GM18909 (cell line): ENCODE data around the gene GUCY2F.
A peak's percentile ranks its signal among the peaks of the same experiment; 100 is the strongest.

ENCODE experiments used
- ATAC-seq: cut with Tn5 transposase; IDR thresholded peaks from one replicate; pipeline ENCODE4 v1.9.1; 2021; ENCODE audit warnings: mild to moderate bottlenecking; ENCODE audit not compliant: unreplicated experiment, poor library complexity

The GUCY2F gene

DNA sequence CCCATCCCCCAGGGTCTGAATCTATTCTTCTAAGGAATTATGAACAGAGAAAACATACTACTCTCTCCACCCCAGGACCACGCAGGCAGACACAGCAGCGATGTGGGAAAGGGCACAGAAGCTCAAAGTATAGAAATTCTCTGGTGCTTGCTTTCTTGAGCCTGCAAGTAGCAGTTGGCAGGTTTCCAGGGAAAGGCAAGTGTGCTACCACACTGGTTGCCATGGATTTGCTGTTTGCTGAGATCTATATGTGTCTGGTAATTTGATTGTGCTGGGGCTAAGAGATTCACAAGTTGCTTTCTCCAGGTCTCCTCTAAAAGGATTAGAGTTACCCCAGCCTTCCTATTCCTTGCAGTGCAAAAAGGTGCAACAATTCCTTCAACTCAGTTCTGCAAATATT lies 83.1 kb downstream of the GUCY2F start:
- no peak for ATAC-seq

DNA sequence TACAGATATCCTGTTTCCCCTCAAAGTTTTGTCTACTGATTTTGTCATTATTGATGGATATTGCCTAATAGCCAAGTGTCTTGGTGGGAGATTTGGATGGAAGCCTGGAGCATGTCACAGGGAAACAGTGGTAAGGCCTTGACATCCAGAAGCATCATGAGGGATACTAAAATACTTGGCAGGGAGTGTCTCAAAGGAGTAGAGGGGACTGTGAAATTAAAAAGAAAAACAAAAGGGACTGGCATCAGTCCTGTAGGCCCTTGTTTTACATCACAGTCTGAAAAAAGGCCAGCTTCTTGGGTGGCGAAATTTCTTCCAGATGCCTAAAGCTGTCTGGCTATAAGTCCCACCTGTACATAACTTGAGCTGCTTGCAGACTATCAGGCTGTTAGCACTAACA lies 83.8 kb downstream of the GUCY2F start:
- ATAC-seq, result no peak

DNA sequence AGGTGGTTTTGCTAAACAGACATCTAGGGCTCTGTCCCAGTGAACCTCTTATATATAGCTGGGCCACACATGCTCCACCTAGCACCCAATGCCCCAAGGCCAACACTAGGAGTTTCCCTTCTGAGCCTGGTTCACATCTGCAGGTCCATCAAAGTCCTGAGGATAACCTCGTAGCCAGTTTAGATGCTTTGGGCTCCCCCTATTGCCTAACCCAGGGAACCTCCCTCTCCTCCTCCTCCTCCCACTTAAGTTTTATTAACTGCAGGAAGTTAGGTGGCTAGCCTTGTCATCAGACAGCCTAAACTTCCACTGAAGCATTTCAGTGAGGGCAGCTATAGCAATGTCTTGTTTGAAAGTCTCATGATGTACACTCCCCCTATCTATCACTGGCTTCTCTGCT lies 88.0 kb downstream of the GUCY2F start:
- ATAC-seq, result peak; percentile 65

DNA sequence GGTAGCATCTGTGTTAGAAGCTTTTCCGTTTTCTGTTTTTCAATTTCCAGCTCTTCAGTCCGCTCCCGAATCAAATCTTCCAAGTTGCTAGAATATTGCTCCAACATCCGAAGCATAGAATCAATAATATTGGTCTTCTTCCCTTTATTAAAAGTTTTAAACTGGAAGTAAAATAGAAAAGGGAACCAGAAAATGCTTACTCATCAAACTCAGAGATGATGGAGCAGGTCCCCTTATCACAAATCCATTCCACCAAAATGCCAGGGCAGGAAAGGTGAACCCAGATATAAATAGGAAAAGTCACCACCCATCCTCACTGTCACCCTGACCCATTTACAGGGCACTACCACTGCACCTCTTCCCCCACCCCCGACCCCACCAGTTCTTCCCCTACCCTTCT lies 89.0 kb downstream of the GUCY2F start:
- ATAC-seq, result no peak

DNA sequence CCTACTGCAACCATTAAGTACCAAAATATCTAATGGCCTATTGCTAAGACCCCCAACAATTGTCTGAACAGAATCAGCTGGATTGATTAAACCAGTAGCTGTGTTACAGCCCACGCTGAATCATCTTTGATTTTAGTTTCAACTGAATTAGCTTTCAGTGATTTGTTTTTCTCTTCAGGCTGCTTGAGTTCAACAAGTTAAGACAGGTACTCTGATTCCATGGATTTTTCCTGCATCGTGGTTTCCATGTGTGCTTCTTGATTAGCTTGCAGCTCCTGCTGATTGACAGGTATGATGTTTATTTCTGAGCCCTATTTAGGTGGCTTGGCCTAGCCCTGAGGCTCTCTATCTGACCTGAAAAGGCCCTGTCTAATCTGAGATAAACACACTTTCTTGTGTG lies 91.3 kb downstream of the GUCY2F start:
- ATAC-seq, result no peak

DNA sequence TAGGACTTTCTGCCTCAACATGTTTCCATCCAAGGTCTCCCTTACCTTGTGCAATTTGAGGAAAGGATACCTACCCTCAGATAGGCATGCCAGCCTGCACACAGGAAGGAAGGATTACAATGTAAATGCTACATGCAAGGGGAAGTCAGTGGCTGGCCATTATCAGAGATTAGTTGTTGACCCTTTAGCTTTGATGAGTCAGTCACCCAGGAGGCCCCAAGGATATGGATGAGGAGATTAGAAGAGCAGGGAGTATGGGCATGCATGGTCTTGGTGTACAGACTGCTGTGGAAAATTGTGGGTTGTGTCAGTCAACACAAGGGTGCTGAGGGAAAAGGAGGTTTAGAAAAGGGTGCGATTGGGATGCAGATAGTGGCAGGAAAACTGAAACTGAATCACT lies 92.0 kb downstream of the GUCY2F start:
- no peak for ATAC-seq

DNA sequence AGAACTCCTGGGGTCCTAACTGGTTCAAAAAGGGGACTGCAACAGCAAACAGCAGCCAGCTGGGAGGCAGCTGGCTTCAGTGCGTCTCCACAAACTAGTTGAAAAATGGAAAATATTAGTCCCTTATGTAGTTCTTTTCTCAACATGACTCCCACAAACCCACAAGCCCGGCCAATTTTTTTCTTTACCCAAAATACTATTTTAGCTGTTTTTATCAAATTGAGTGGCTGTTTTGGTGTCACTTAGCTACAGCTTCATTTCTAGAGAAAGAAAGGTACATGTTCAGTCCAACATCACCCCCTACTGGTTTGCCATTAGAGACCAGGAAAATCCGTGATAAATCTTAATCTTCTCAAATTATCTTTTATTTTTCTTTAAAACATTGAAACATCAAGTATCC lies 97.2 kb downstream of the GUCY2F start:
- no peak for ATAC-seq

DNA sequence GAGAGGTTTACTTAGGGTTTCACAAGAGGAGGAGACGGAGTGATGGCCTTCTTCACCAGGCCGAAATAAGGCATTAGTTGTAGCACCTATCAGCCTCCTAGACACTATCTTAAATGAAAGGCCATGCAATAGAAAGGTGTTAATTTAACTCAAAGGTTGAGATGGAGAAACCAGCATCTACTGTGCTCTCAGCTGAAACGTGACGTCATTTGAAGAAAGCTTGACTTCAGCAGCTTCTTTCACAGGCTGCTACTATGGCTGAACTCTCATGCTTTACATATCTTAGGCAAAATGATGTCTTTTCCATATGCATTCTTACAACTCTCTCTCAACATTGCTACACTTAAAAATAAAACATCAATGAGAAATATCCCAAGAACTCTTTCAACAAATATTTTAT lies 99.6 kb downstream of the GUCY2F start:
- no peak for ATAC-seq

DNA sequence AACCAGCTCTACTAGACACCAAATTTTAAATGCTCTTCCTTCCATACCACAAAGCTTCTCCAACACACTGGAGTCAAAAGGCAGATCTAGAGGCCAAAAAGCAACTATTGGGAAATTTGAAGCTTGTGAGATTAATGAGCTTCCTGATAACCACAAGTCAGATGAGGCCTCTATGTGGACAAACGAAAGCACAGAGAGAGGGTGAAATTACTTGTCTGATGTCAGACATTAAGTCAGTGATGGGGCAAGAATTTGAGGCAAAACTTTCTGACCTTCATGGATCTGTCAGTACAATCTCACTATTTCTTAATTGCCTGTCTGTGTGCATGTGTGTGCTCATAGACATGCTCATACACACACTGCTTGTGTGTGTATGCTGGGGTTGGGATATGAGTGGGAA lies 103.6 kb downstream of the GUCY2F start:
- ATAC-seq, result no peak

DNA sequence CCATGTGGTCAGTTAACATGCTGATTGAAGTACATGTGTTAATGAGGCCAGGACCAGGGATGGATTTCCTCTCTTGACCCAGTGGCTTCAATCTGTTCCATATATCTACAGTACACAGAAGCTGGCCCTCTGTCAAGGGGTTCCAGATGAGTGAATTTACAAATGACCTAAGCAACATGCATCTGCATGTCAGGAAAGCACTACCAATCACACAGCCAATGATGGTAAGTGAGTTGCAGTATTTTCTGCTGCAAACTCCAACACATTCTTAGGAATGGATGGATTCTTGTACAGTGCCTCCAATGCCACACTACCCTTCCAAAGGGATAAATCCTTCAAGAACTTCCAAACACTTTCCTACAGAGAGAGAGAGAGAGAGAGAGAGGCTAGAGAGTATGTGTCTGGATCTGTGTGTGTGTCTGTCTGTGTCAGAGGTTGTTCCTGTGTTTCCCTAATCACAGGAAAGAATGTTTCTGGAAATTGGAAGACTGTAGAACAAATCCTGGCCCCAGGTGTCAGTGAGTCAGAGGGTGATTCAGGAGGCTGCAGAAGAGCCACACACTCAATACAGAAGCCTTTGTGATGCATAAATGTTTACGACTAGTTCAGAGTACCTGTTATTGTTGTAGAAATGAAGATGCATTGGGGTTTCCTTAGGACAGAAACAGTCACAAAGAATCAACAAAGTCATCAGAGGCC lies 107.5 kb downstream of the GUCY2F start:
- ATAC-seq, result no peak

DNA sequence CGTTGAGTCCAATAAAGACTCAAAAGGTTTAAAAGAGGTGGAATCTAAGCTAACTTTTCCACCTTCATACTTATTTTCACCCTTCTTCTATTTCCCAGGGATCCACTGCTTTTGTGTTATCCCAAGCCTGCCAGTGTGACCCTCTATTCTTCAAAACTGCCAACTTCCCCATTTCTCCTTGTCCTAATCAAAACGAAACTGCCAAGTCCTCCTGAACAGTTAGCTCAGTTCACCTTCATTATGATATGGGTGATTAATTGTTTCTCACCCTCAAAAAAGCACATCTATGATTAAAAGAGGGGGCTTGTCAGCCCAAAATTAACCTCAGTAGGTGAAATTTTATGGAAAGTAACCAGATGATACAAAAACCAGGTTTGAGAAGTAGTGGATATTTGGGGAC lies 108.4 kb downstream of the GUCY2F start:
- ATAC-seq, result peak; percentile 47

DNA sequence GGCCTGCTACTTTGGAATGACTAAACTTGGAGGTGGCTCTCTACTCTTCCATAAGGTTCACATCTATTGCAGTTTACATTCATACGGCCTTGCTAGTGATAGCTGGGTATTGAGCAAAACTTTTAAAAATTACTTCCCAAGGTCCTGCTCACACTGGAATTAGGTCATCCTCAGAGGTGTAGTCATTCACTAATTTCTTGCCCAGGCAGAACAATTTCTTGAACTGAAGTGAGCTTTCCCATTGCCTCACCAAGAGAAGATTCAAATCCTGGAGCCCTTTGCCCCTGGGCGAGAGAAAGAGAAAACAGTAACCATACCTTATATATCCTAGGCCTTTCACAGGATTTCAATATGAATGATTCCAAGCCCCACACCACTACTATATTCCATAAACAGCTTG lies 109.2 kb downstream of the GUCY2F start:
- ATAC-seq, result no peak

DNA sequence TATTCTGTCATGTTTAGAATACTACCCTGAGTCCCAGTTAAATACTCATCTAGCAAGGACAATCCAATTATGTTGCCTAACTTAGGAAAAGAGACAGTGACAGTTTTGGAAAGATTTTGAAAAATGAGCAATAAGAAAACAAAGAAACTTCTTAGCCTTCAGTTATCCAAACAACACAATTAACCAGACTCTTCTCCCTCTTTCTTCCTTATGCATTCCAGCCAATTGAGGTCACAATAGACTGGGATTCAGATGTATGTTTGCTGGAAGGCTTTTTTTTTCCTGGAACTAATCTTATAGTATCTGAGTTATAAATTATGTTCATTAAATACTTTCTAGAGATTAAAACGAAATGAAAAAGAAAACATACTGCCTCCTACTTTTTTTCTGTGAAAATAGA lies 109.6 kb downstream of the GUCY2F start:
- ATAC-seq, result no peak

DNA sequence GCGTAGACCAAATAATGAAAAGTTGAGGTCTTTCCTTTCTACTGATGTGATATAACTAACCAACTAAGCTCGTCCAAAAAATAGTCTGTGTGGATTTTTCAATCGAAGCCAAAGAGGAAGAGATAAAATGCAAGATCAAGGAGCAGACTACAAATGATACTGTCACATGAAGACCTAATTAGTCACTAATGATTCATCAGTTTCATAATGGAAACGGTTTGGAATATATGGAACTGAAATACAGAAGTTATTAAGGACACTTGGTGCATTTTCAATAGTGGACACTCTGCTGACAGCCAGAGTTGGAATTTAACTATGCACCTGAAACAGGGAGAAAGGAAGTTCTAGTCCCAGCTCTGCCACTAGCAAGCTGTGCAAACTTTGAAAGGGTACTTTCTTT lies 119.8 kb downstream of the GUCY2F start:
- no peak for ATAC-seq

DNA sequence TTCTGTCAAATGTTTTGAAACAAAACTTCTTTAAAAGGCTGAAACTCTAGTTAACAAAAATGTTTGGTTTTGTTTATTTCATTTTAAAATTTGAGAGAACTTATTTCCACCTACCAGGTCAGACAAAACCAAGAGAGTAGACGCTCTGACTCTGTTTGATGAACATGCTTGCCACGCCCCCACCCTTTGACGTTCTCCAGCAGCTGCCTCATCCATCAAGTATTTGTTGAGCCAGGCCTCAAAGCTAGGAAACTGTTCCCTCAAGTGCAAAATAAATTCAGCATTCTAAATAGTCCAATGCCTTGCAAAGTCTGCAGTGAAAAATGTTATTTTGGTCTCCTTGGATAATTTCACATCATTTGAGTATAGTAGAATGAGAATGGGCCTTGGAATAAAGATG lies 121.6 kb downstream of the GUCY2F start:
- ATAC-seq, result no peak

DNA sequence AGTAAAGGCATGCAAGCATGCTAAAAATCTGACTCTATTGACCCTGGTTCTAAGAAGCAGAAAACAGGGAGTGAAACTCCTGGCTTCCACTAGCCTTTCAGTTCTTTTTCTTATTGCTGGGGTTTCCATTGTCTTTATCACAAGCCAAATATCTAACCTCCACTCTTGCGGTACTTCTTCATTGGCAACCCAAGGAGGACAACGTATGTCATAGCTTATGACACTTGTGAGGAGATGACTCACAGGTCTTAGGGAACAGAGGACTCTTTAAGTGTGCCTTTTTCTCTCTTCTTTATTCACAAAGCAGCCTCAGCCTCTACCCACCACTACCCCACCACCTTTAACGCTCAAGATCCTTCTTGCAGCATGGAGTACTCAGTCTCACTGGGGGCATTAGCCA lies 124.2 kb downstream of the GUCY2F start:
- no peak for ATAC-seq

DNA sequence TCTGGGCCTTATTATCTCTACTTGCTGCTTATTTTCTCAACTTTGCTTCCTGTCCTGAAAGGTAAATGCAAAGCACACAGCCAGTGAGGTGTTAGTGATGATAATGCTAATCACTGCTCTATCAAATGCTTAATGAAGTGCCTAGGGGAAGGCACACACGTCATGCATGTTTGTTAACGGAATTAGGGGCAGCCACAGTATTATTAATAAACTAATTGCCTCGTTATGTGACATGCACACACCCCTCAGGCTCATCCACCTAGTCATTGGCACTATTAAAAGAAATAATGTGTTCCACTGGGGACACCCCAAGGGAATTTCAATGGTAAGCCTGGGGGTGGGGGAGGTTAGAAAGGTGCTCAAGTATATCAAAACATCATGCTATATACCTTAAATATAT lies 125.2 kb downstream of the GUCY2F start:
- no peak for ATAC-seq

DNA sequence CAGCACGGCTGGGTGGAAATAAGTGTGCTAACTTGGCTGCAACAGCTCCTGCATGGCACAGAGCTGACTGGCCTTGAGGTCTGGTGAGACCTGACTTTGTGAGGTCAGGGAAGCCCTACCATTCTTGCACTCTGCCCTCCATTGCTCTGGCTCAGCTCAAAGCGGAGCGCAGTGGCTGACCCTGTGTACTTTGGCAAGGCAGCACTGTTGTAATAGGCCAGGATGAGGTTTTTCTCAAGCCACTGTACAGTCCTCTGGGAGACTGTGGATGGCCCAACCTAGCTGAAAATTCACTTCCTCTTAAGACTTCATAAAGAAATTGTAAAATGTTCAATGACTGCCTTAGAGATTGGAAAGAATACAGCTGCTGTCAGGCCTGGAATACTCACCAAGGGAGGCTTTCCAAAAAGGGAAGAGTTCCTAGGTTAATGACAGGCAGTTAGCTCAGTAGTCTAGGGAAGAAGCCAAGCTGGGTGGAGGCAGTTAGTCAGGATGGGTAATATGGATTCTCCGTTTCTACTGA lies 129.8 kb downstream of the GUCY2F start:
- ATAC-seq, result no peak

DNA sequence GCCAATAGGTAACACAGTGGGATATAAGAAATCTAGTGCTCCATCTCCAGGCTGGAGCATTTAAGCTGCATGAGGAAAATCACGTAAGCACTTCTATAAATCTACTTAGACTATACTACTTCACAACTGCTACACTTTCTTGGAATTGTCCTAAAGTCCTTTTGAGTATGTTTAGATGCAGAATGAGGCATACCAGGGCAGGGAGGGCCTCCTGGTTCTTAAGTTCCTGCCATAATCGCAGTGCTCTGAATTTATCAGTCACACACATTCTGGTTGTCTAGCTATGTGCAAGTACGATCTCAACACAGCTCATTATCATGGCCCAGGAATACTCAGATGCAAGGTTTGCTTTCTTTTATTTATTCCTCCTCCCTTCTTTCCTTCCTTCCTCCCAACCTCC lies 130.3 kb downstream of the GUCY2F start:
- ATAC-seq, result no peak

DNA sequence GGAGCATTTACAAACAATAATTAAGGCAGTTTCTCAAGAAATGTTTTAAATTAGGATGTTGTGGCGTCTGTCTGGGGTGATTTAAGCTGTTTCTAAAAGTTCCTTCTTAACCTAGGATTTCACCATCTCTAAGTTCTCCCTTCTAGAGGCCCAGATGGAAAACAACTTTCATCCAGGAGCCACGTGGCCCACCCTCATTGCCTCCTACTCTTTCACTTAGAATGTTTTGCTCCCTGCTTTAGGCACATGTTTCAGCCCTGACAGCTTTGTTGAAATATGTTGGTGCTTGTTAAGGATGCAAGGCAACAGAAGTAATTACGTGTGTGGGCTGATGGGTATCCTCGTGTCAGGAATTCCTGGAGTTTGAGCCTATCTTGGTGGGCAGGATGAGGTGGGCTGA lies 131.3 kb downstream of the GUCY2F start:
- no peak for ATAC-seq

DNA sequence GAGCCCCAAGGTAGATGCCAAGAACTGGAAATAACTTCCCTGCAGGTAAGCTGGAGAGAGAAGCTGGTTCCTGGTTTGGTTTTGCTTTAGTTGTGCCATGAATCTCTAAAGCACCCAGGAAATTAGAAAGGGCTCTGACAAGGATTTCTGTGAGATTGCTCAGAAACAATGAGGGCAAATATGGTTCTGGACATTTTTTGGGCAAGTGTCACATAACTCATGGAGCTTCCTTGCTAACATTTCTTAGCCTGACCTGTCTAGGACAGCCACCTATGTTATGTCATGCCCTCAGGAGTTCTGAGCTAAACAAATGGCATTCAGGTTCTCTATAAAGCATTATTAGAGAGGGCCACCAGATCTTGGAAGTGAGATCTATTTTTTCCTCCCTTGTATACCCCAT lies 131.8 kb downstream of the GUCY2F start:
- ATAC-seq, result no peak

DNA sequence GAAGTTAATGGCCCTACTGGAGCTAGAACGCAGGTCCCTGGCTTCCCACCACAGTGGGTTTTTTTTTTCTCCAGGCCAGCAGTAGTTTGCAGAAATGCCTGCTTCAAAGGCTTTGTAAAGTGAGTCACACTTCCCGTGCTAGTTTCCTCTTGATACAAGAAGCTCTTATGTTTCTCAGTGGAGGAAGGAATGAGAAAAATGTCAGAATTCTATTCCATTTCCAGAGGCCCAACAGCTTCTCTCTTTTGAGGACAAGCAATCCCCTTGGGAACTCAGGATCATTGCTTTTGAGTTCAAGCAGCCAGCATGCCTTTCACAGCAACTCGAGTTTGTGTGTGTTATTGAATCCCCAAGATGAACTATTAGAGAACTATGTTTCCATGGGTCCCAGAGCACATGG lies 134.3 kb downstream of the GUCY2F start:
- no peak for ATAC-seq

DNA sequence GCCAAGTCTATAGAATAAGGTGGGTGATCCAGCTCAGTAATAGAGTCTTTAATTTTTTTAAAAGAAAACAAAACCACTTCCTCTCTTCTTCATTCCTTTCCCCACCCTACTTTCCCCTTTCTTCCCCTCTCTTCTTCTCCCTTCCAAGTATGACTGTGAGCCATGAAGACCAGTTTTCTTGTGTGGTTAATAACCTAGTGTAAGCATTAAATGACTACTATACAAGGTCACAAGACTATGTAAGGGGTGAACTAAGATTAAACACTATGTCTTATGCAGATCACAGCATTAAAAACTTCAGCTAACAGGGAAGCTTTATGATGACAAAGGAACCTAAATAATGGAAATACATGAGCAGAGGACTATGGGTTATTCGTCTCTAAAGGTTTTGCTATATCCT lies 135.4 kb downstream of the GUCY2F start:
- ATAC-seq, result no peak
